Naive thymus-derived CD4-positive, alpha-beta T cell (primary cell): ENCODE data around the gene SMARCD1. TPM values are rescaled to one million over a fixed set of nuclear protein-coding genes. Genes with fewer than 3 reads are reported as not detected.
"Not testable (repeated sequence)": the region's sequence is repeated elsewhere in the genome, so short reads cannot be mapped to it uniquely, and the experiment has no call there.

Experiments used
- ATAC-seq: fragments of 150-1000 bp; cut with Tn5 transposase; 2 replicates; pipeline ENCODE4 v1.10.0; 2021; ENCODE audit warnings: mild to moderate bottlenecking, moderate library complexity
- CTCF ChIA-PET: fragments of 350-600 bp; sonication (Branson Sonifier 250); formaldehyde crosslinking; loops from one replicate; lab custom pipeline; 2021; ENCODE audit warnings: antibody characterized with exemption; lab: Charles Lee
- POLR2A ChIA-PET: fragments of 350-600 bp; sonication (Branson Sonifier 250); formaldehyde crosslinking; loops from one replicate; lab custom pipeline; 2021; ENCODE audit warnings: antibody characterized with exemption, inconsistent platforms; lab: Charles Lee
- DNase-seq, 9 donors: peaks; one replicate each; pipeline versions ENCODE4 v3.0.0 to v3.0.0-alpha.2; 2020 to 2022; ENCODE audit warnings: mixed read lengths in 1 of 9
- H3K27ac ChIP-seq: one replicate; pipeline ENCODE4 v1.7.0; 2013; ENCODE audit warnings: mild to moderate bottlenecking, low read depth, low read length, moderate library complexity
- H3K27me3 ChIP-seq, 2 donors: one replicate each; pipeline ENCODE4 v1.7.0; 2013; ENCODE audit warnings: low read length in 2 of 2, mild to moderate bottlenecking in 2 of 2, moderate library complexity in 2 of 2; ENCODE audit not compliant: control insufficient read depth in 2 of 2, insufficient read depth in 2 of 2
- H3K36me3 ChIP-seq, 3 experiments: 1 replicate in 2 of 3; 2 replicates in 1 of 3; pipeline ENCODE4 v1.7.0; 2013; ENCODE audit warnings: low read length in 3 of 3, mild to moderate bottlenecking in 3 of 3, moderate library complexity in 1 of 3; ENCODE audit not compliant: insufficient read depth in 3 of 3, control insufficient read depth in 2 of 3
- H3K4me1 ChIP-seq, 2 donors: one replicate each; pipeline ENCODE4 v1.7.0; 2013; ENCODE audit warnings: low read length in 2 of 2, mild to moderate bottlenecking in 2 of 2, moderate library complexity in 1 of 2; ENCODE audit not compliant: control insufficient read depth in 2 of 2, insufficient read depth in 2 of 2
- H3K4me3 ChIP-seq: 2 replicates; pipeline ENCODE4 v1.7.0; 2013; ENCODE audit warnings: mild to moderate bottlenecking, low read length
- H3K9me3 ChIP-seq, 3 experiments: 1 replicate in 2 of 3; 2 replicates in 1 of 3; pipeline ENCODE4 v1.7.0; 2013; ENCODE audit warnings: low read length in 3 of 3; ENCODE audit not compliant: control insufficient read depth in 2 of 3
- H3K27ac Mint-ChIP-seq, 9 donors: one replicate each; pipeline ENCODE4 v1.8.0; 2020 to 2022; ENCODE audit warnings: mixed read lengths in 9 of 9, mild to moderate bottlenecking in 8 of 9, moderate library complexity in 5 of 9, inconsistent platforms in 2 of 9
- H3K27me3 Mint-ChIP-seq, 5 donors: one replicate each; pipeline ENCODE4 v1.8.0; 2021 to 2022; ENCODE audit warnings: mixed read lengths in 5 of 5, mild to moderate bottlenecking in 1 of 5
- H3K36me3 Mint-ChIP-seq, 5 donors: one replicate each; pipeline ENCODE4 v1.8.0; 2020 to 2022; ENCODE audit warnings: mixed read lengths in 5 of 5, mild to moderate bottlenecking in 3 of 5, inconsistent platforms in 1 of 5
- H3K4me1 Mint-ChIP-seq, 7 donors: one replicate each; pipeline ENCODE4 v1.8.0; 2020 to 2022; ENCODE audit warnings: mixed read lengths in 7 of 7, mild to moderate bottlenecking in 3 of 7, inconsistent platforms in 1 of 7
- H3K4me3 Mint-ChIP-seq, 10 donors: one replicate each; pipeline ENCODE4 v1.8.0; 2020 to 2022; ENCODE audit warnings: mild to moderate bottlenecking in 10 of 10, mixed read lengths in 10 of 10, moderate library complexity in 6 of 10, inconsistent platforms in 2 of 10
- H3K9me3 Mint-ChIP-seq, 11 donors: one replicate each; pipeline ENCODE4 v1.8.0; 2020 to 2022; ENCODE audit warnings: mixed read lengths in 11 of 11, mild to moderate bottlenecking in 4 of 11, inconsistent platforms in 1 of 11, moderate library complexity in 1 of 11
- intact Hi-C, 2 donors: fragments of 100-400 bp; cut with micrococcal nuclease; formaldehyde crosslinking; loops; one replicate each; pipeline ENCODE4 v1.15.1; 2023
- polyA plus RNA-seq, 2 donors: library from polyadenylated mRNA; unstranded; fragments of 300-500 nt; fragmentation: Illumina TruSeq; gene quantifications; one replicate each; pipeline ENCODE4 v1.2.3, GENCODE V29; 2021
- total RNA-seq, 6 experiments: library from RNA in 5 of 6; stranded (reverse) in 5 of 6; gene quantifications; 1 replicate in 5 of 6; 2 replicates in 1 of 6; pipeline ENCODE4 v1.2.3 and lab custom pipeline; 2021 to 2026

The SMARCD1 gene
- total and polyA plus RNA-seq, 7 experiments from 2014 or later, result 9.5 to 88.5 (median 67.2) TPM

- no peak for ATAC-seq
- Mint-ChIP-seq H3K4me1 (peaks cover 18 to 37% (median 28%) of the 10 kb centered on the region in 7 donors), H3K27me3 (no peaks in the 10 kb centered on the region), H3K36me3 (peaks cover 8 to 39% (median 17%) of the 10 kb centered on the region in 5 donors), H3K27ac (peak overlapping the region in 3 of 9 donors; percentile 1 to 41 (median 18)), H3K4me3 (no peak overlapping the region), H3K9me3 (no peaks in the 10 kb centered on the region)
- Histone ChIP-seq H3K4me3 (no peak overlapping the region), H3K27ac (no peak overlapping the region), H3K27me3 (no peaks in the 10 kb centered on the region), H3K36me3 (peaks cover 15 to 65% (median 18%) of the 10 kb centered on the region in 3 experiments), H3K9me3 (no peaks in the 10 kb centered on the region), H3K4me1 (peaks cover 5 to 7% of the 10 kb centered on the region in 2 donors)
- DNase-seq, result no peak
- CTCF ChIA-PET, result interaction anchor here (0.7 to 4.4 kb wide), 5 partner anchors 17 to 59 kb away, joined by 3 to 32 read pairs (median 5); partner anchors contain the start of gene COX14
- intact Hi-C loops, result no loop called here
- POLR2A ChIA-PET, result interaction anchor here (0.6 to 5.8 kb wide), 4 partner anchors 9 to 947 kb away, joined by 3 to 36 read pairs (median 4); partner anchors contain the start of gene COX14
Measured at GRCh38 chr12:50129290-50129689, 44.1 kb downstream of the SMARCD1 start.

- Histone ChIP-seq H3K27ac (no peak overlapping the region), H3K4me1 (no peaks in the 10 kb centered on the region), H3K9me3 (no peaks in the 10 kb centered on the region), H3K36me3 (peaks cover 15 to 73% (median 25%) of the 10 kb centered on the region in 3 experiments), H3K27me3 (no peaks in the 10 kb centered on the region), H3K4me3 (no peak overlapping the region)
- peak overlapping the region in 8 of 9 donors; percentile 2 to 79 (median 36) for H3K27ac Mint-ChIP-seq
- H3K4me1 Mint-ChIP-seq, result peaks cover 9 to 19% (median 14%) of the 10 kb centered on the region in 7 donors
- DNase-seq (peak in 7 of 9 donors; percentile 29 to 62 (median 49)), ATAC-seq (peak; percentile 61)
- peaks cover 7 to 40% (median 23%) of the 10 kb centered on the region in 5 donors for H3K36me3 Mint-ChIP-seq
- H3K4me3 Mint-ChIP-seq, result no peak overlapping the region
- H3K27me3 Mint-ChIP-seq, result no peaks in the 10 kb centered on the region
- ChIA-PET POLR2A (interaction anchor here (1.0 to 5.8 kb wide), 2 partner anchors 16 to 20 kb away, joined by 4 to 36 read pairs; partner anchors contain the start of gene COX14), CTCF (interaction anchor here (0.6 to 4.4 kb wide), 22 partner anchors 10 to 669 kb away, joined by 3 to 32 read pairs (median 4); partner anchors contain the start of genes CERS5, COX14 and SMARCD1)
- no peaks in the 10 kb centered on the region for H3K9me3 Mint-ChIP-seq
- intact Hi-C loops, result loop anchor here (1.0 to 5.0 kb wide), 6 partner anchors 20 to 182 kb away; partner anchors contain the start of genes CERS5 (in 2 of the 2) and COX14 (in 2 of the 2)
Measured at GRCh38 chr12:50132505-50133135, 47.5 kb downstream of the SMARCD1 start.

GRCh38 chr12:50142993-50143392 lies 57.9 kb downstream of the SMARCD1 start:
- H3K27ac Mint-ChIP-seq, result no peak overlapping the region
- Histone ChIP-seq H3K27ac (no peak overlapping the region), H3K4me1 (no peaks in the 10 kb centered on the region), H3K27me3 (no peaks in the 10 kb centered on the region), H3K36me3 (peaks cover 0 to 40% (median 3%) of the 10 kb centered on the region in 3 experiments), H3K9me3 (no peaks in the 10 kb centered on the region), H3K4me3 (no peak overlapping the region)
- ChIA-PET POLR2A (interaction anchor here (1.2 to 1.3 kb wide), 2 partner anchors 13 to 31 kb away, joined by 4 to 7 read pairs; partner anchors contain the start of gene COX14), CTCF (interaction anchor here (1.0 to 1.5 kb wide), 2 partner anchors 10 to 19 kb away, joined by 3 to 4 read pairs; no protein-coding TSS in a partner anchor)
- DNase-seq (no peak), ATAC-seq (no peak)
- H3K9me3 Mint-ChIP-seq, result no peaks in the 10 kb centered on the region
- intact Hi-C loops, result no loop called here
- no peaks in the 10 kb centered on the region for H3K27me3 Mint-ChIP-seq
- peaks cover 0 to 12% (median 4%) of the 10 kb centered on the region in 5 donors for H3K36me3 Mint-ChIP-seq
- no peak overlapping the region for H3K4me3 Mint-ChIP-seq
- peaks cover 0 to 8% (median 4%) of the 10 kb centered on the region in 7 donors for H3K4me1 Mint-ChIP-seq

- DNase-seq (no peak), ATAC-seq (no peak)
- peaks cover 0 to 30% (median 0%) of the 10 kb centered on the region in 3 experiments for H3K36me3 ChIP-seq
- no peaks in the 10 kb centered on the region for H3K4me1 ChIP-seq
- H3K9me3 ChIP-seq, result no peaks in the 10 kb centered on the region
- Mint-ChIP-seq H3K4me1 (peaks cover 0 to 18% (median 13%) of the 10 kb centered on the region in 7 donors), H3K27me3 (no peaks in the 10 kb centered on the region), H3K4me3 (no peak overlapping the region), H3K36me3 (peaks cover 0 to 12% (median 4%) of the 10 kb centered on the region in 5 donors), H3K9me3 (no peaks in the 10 kb centered on the region), H3K27ac (no peak overlapping the region)
- no peaks in the 10 kb centered on the region for H3K27me3 ChIP-seq
- POLR2A ChIA-PET, result interaction anchor here (1.0 to 1.7 kb wide), 2 partner anchors 18 to 21 kb away, joined by 3 to 5 read pairs; partner anchors contain the start of gene CERS5
- H3K4me3 ChIP-seq, result no peak overlapping the region
- H3K27ac ChIP-seq, result no peak overlapping the region
- CTCF ChIA-PET, result interaction anchor here (0.6 kb wide), 1 partner anchor 12 kb away, joined by 3 read pairs; no protein-coding TSS in a partner anchor
- intact Hi-C loops, result no loop called here
Measured at GRCh38 chr12:50145439-50145838, 60.3 kb downstream of the SMARCD1 start.

- intact Hi-C loops, result no loop called here
- Histone ChIP-seq H3K27me3 (no peaks in the 10 kb centered on the region), H3K27ac (no peak overlapping the region), H3K9me3 (no peaks in the 10 kb centered on the region), H3K4me1 (no peaks in the 10 kb centered on the region), H3K4me3 (no peak overlapping the region), H3K36me3 (peaks cover 0 to 16% (median 0%) of the 10 kb centered on the region in 3 experiments)
- H3K36me3 Mint-ChIP-seq, result peaks cover 0 to 4% (median 0%) of the 10 kb centered on the region in 5 donors
- H3K27me3 Mint-ChIP-seq, result no peaks in the 10 kb centered on the region
- no peak overlapping the region for H3K4me3 Mint-ChIP-seq
- CTCF ChIA-PET, result interaction anchor here (0.6 kb wide), 1 partner anchor 36 kb away, joined by 3 read pairs; no protein-coding TSS in a partner anchor
- POLR2A ChIA-PET, result no interaction called here
- no peak for ATAC-seq
- H3K27ac Mint-ChIP-seq, result no peak overlapping the region
- DNase-seq, result no peak
- H3K9me3 Mint-ChIP-seq, result no peaks in the 10 kb centered on the region
- H3K4me1 Mint-ChIP-seq, result peaks cover 3 to 30% (median 22%) of the 10 kb centered on the region in 7 donors
Measured at GRCh38 chr12:50147281-50147680, 62.1 kb downstream of the SMARCD1 start.

- intact Hi-C loops, H3K9me3 Mint-ChIP-seq: not testable (repeated sequence)
Measured at GRCh38 chr12:50148011-50148410, 62.9 kb downstream of the SMARCD1 start.

More at GRCh38 chr12:50148011-50148410, 62.9 kb downstream of the SMARCD1 start:
- H3K27me3 Mint-ChIP-seq, ATAC-seq, H3K36me3 Mint-ChIP-seq, H3K4me3 Mint-ChIP-seq, H3K27me3 ChIP-seq, H3K27ac Mint-ChIP-seq, POLR2A ChIA-PET, H3K9me3 ChIP-seq, H3K27ac ChIP-seq, H3K4me3 ChIP-seq, DNase-seq, H3K4me1 ChIP-seq, H3K36me3 ChIP-seq: not testable (repeated sequence)
- peaks cover 3 to 30% (median 22%) of the 10 kb centered on the region in 7 donors for H3K4me1 Mint-ChIP-seq
- CTCF ChIA-PET, result interaction anchor here (0.6 kb wide), 1 partner anchor 37 kb away, joined by 3 read pairs; no protein-coding TSS in a partner anchor
